Natural killer cell treated with Interleukin-12 subunit alpha and Interleukin-12 subunit beta and Interleukin-15 and Interleukin-18, amount 100 ng/mL, for 72 hours (primary cell): ENCODE results near the gene SUPT5H. TPM values are rescaled to one million over a fixed set of nuclear protein-coding genes. Genes with fewer than 3 reads are reported as not detected.

Experiments
- ATAC-seq, 2 donors: fragments of 150-1000 bp; cut with Tn5 transposase in 1 of 2; sonication (Bioruptor Pico), chemical (Tn5 transposase) in 1 of 2; 2 replicates each; pipeline ENCODE4 v1.10.0; 2021
- DNase-seq: peaks from one replicate; pipeline ENCODE4 v3.0.0; 2022; ENCODE audit warnings: low spot score
- H3K27ac Mint-ChIP-seq, 2 donors: 1 replicate in 1 of 2; 2 replicates in 1 of 2; pipeline ENCODE4 v1.8.0; 2022; ENCODE audit warnings: mixed read lengths in 2 of 2, mild to moderate bottlenecking in 1 of 2, moderate library complexity in 1 of 2
- H3K27me3 Mint-ChIP-seq, 2 donors: 1 replicate in 1 of 2; 2 replicates in 1 of 2; pipeline ENCODE4 v1.8.0; 2022; ENCODE audit warnings: mixed read lengths in 2 of 2
- H3K36me3 Mint-ChIP-seq: one replicate; pipeline ENCODE4 v1.8.0; 2022; ENCODE audit warnings: mixed read lengths
- H3K4me1 Mint-ChIP-seq, 2 donors: 1 replicate in 1 of 2; 2 replicates in 1 of 2; pipeline ENCODE4 v1.8.0; 2022; ENCODE audit warnings: low read depth in 2 of 2, mixed read lengths in 2 of 2, mild to moderate bottlenecking in 1 of 2
- H3K4me3 Mint-ChIP-seq: one replicate; pipeline ENCODE4 v1.8.0; 2022; ENCODE audit warnings: mixed read lengths
- H3K9me3 Mint-ChIP-seq: 2 replicates; pipeline ENCODE4 v1.8.0; 2022; ENCODE audit warnings: mixed read lengths
- total RNA-seq, 2 donors: library from RNA; stranded (reverse); gene quantifications; one replicate each; pipeline ENCODE4 v1.2.3, GENCODE V29; 2022

The SUPT5H gene
- total RNA-seq: 100 to 1,000 TPM; 164 to 192 TPM

DNA sequence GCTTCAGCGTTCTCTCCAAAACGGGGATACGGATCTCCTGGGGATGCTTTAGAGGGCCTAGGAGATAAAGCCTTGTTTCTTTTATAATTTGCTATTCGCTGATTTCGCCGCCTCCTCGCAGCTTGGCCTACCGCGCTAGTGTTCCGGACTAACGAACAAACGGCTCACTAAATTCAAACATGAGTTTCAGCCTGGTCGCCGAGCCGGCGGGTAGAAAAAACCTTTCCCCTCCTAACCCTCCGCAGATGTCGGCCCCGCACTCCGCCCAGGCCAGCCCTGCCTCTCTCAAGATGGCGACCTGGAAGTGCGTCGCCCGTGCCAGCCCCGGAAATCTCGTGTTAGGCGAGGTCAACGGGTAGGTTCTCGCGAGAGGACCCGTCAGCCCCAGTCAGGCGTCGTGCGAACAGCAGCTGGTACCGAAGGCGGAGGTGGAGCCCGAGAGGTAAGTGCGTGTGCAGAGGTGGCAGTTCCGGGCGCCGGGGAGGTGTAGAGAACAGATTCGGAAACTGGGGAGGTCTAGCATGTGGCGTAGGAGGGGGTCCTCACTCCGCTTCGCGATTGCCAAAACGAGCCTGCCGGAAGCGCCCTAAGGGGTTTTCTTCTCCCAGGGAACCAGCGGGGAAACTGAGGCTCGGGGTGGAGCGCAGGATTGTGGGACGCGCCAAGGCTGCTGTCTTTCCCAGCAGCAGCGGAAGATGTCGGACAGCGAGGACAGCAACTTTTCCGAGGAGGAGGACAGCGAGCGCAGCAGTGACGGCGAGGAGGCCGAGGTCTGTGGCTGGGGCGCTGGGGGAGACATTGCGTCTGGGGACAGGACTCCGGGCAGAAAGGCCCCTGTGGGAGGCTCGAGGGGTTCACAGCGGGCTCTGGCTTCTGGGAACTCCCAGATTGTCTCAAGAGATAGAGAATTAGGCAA lies at the start of gene SUPT5H:
SUPT5H (plus strand) TSS at position 387 of the 916 bp plus-strand sequence; CDS start at position 696, 309 bp downstream.
- Mint-ChIP-seq H3K36me3 (peaks cover 10% of the 10 kb centered on the region), H3K27me3 (no peaks in the 10 kb centered on the region), H3K9me3 (no peaks in the 10 kb centered on the region), H3K4me3 (peak within 1 kb of the TSS; percentile 93), H3K27ac (peak within 1 kb of the TSS; percentile 95 to 96), H3K4me1 (peaks cover 35 to 47% of the 10 kb centered on the region in 2 donors)
- ATAC-seq (peak; percentile 97 to 99), DNase-seq (peak; percentile 98)

DNA sequence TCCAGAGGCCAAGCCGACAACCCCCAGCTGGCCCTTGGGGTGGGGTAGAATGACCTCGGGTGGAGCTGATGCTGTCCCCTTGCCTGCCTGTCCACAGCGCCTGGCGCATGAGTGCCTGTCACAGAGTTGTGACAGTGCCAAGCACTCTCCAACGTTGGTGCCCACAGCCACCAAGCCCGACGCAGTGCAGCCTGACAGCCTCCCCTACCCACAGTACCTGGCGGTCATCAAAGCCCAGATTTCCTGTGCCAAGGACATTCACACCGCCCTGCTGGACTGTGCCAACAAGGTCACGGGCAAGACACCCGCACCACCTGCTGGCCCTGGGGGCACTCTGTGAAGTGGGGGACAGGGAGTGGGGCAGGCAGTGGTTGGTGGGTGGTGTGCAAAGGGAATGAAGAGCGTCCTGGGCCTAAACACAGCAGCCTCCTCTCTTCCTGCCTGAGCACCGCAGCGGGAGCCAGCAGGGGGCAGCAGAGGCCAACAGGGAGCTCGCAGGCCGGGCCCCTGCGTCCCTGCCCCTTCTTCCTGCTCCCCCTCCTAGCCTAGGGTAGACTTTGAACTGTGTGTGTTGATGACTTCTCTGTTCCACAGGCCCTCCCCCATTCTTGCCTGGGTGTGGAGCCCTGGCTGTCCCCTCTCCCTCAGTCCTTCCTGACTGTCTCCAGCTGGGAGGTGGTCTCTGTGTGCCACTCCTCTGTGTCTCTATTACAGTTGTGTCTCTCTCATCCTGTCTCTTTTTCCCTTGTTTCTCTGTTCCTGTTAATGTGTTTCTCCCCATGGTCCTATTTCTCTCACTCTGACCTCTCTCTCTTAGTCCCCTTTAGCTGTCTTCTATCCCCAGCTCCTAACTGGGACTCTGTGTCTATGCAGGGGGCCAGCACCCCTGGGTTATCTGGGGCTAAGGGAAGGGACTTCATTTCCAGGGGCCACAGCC lies 47.8 kb upstream of the SUPT5H start:
- DNase-seq (peak; percentile 82), ATAC-seq (peak; percentile 74)
- H3K9me3 Mint-ChIP-seq: no peaks in the 10 kb centered on the region
- peaks cover 45 to 48% of the 10 kb centered on the region in 2 donors for H3K4me1 Mint-ChIP-seq
- H3K36me3 Mint-ChIP-seq: peaks cover 5% of the 10 kb centered on the region
- H3K27me3 Mint-ChIP-seq: no peaks in the 10 kb centered on the region
- peak overlapping the region; percentile 87 to 90 for H3K27ac Mint-ChIP-seq
- H3K4me3 Mint-ChIP-seq: peak overlapping the region; percentile 80

DNA sequence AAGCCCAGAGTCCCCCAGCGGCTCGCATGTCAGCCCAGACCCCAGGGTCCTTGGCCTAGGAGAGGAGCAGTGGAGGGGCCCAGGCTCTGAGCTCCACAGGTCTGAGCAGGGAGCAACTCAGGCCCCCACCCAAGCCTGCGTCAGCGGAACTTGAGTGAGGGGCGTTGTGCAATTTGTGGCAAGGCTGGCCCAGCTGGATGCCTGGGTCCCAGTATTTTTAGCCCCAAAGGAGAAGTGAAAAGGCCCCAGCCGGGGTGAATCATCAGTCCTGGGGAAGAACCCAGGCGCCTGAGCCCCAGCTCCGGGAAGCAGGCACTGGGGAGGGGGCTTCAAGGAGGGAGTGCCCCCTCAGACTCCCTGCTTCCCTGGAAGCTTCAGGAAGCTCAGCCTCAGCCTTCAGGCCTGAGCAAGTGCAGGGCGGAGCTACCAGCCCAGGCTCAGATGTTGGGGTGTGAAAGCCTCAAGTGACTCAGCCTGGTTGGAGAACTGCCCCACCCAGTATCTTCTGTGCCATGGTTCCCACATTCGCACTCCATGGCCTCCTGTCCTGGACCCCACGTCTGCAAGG lies 47.0 kb upstream of the SUPT5H start:
- ATAC-seq (peak in 1 of 2 donors; percentile 46), DNase-seq (no peak)
- H3K4me3 Mint-ChIP-seq: peak overlapping the region; percentile 80
- no peaks in the 10 kb centered on the region for H3K27me3 Mint-ChIP-seq
- H3K4me1 Mint-ChIP-seq: peaks cover 49 to 50% of the 10 kb centered on the region in 2 donors
- H3K27ac Mint-ChIP-seq: peak overlapping the region; percentile 87 to 90
- peaks cover 5% of the 10 kb centered on the region for H3K36me3 Mint-ChIP-seq
- H3K9me3 Mint-ChIP-seq: no peaks in the 10 kb centered on the region

DNA sequence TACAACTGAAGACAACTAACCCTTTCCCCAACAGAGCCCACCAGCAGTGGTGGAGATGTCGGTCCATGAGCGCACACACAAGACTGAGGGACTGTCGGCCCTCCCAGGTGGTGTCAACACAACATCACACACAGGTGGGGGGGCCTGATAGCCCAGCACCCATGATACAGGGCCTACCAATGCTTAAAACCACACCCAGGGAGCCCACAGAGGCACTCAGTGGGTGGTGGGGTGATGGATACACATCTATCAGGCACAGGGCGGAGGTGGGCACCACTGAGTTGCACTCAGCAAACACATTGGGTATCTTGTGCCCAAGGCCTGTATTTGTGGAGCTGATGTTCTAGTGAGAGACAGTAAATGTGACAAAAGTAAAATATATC lies 45.7 kb upstream of the SUPT5H start:
- Mint-ChIP-seq H3K27ac (peak overlapping the region; percentile 54 to 90), H3K36me3 (peaks cover 5% of the 10 kb centered on the region), H3K4me3 (peak overlapping the region; percentile 46), H3K4me1 (peaks cover 48 to 49% of the 10 kb centered on the region in 2 donors), H3K9me3 (no peaks in the 10 kb centered on the region), H3K27me3 (no peaks in the 10 kb centered on the region)
- DNase-seq: no peak
- ATAC-seq: no peak

DNA sequence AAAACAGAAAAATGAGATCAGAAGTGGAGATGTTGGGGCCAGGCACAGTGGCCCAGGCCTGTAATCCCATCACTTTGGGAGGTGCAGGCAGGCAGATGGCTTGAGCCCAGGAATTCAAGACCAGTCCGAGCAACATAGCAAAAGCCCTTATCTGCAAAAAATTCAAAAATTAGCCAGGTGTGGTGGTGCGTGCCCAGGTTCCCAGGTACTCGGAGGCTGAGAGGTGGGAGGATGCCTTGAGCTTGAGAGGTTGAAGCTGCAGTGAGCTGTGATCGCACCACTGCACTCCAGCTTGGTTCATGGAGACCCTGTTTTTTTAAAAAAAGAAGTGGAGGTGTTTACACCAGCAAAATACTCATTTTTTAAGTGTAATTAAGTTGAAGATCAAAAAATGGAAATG lies 45.3 kb upstream of the SUPT5H start:
- Mint-ChIP-seq H3K36me3 (peaks cover 3% of the 10 kb centered on the region), H3K4me3 (peak overlapping the region; percentile 46), H3K27ac (peak overlapping the region; percentile 54 to 90), H3K9me3 (no peaks in the 10 kb centered on the region), H3K27me3 (no peaks in the 10 kb centered on the region), H3K4me1 (peaks cover 48 to 49% of the 10 kb centered on the region in 2 donors)
- ATAC-seq (no peak), DNase-seq (no peak)

DNA sequence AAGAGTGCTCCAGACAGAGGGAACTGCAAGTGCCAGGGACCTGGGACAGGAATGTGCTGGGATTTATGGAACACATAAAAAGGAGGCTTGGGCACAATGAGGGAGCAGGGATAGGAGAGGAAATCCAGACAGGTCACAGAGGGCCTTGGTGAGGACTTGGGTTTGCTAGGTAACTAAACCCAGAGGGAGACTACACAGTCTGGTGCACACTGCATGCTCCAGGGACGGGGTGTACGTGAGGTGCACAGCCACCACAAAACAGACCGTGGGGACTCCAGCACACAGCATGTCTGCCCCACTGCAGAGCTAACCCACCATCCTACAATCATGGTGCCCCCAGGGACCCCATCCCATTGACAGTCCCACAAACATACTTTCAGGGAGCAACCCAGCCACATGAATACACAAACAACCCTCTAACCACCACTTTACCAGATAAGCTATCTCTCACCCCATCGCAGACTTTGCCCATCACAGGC lies 44.3 kb upstream of the SUPT5H start:
- Mint-ChIP-seq H3K27me3 (no peaks in the 10 kb centered on the region), H3K4me3 (peak overlapping the region; percentile 56), H3K4me1 (peaks cover 44 to 51% of the 10 kb centered on the region in 2 donors), H3K36me3 (no peaks in the 10 kb centered on the region), H3K27ac (peak overlapping the region; percentile 59 to 97), H3K9me3 (no peaks in the 10 kb centered on the region)
- ATAC-seq: no peak
- no peak for DNase-seq

DNA sequence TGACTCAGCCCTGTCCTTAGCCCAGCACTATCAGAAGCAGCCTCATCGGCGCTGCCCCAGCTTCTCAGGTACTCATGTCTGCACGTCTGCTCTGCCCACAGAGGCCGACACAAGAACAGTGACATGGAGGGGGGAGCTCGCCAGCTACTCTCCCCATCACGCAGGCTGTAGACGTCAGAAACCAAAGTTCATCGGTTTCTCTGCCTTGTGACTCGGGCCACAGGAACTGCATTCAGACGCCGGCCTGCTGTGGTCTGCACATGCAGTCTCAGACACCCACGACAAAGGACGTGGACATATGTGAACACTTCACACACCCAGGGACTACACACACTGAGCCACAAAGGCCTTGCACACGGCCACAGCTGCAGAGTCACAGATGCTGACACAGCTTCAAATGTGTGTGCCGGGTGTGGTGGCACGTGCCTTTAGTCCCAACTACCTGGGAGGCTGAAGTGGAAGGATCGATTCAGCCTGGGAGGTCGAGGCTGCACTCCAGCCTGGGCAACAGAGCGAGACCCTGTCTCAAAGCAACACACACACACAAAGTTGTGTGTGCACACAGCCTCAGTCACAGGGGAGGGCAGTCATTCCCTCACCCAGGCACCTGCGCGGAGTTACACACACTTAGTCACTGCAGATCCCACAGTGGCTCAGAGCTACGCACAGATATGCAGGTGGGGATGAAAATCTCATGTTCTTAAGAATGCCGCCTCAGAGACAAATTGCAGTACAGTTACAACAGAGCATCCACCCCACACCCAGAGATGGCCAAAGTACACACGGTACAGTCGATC lies 43.6 kb upstream of the SUPT5H start:
- ATAC-seq: peak; percentile 22 to 61
- peak overlapping the region; percentile 56 for H3K4me3 Mint-ChIP-seq
- DNase-seq: no peak
- H3K27ac Mint-ChIP-seq: peak overlapping the region; percentile 59 to 97
- H3K4me1 Mint-ChIP-seq: peaks cover 49 to 55% of the 10 kb centered on the region in 2 donors
- H3K27me3 Mint-ChIP-seq: no peaks in the 10 kb centered on the region
- H3K36me3 Mint-ChIP-seq: no peaks in the 10 kb centered on the region
- no peaks in the 10 kb centered on the region for H3K9me3 Mint-ChIP-seq

DNA sequence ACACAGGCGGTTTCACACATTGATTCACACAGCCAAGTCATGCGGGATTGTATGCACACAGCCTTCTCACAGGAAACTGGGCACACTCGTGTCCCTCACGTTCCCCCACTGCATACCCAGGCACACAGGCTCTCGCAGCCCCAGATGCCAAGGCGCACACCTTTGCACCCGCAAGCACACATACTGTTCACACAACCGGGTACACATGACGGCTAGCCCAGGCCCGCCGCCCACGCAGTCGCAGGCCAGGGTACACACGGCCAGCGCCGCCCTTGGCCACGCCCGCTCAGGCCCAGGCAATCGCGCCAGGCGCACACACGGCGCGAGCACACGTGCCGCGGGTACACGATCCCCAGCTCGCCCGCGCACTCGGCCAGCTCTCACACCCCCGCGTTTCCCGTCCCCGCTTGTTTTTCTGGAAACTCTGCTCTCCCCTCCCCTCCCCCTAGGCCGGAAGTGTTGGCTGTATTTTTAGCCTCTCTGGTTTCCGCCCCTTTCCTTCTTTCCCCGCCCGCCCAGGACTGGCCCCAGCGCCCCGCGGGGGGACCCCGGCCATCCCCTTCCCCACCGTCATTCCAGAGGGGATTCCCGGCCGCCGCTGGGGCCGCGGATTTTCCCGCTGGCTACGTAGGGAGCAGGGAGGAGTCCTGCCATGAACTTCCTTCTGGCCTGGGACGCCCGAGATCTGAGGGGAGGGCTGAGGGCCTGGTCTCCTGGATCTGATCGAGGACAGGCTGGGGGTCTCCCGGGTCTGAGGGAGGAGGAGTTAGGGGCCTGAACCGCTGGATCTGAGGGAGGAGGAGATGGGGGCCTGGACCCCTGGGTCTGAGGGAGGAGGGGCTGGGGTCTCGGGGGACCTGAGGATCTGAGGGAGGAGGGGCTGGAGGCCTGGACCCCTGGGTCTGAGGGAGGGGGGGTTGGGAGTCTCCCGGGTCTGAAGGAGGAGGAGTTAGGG lies 42.8 kb upstream of the SUPT5H start:
- DNase-seq (peak; percentile 93), ATAC-seq (peak; percentile 61 to 74)
- H3K27me3 Mint-ChIP-seq: no peaks in the 10 kb centered on the region
- no peaks in the 10 kb centered on the region for H3K9me3 Mint-ChIP-seq
- H3K36me3 Mint-ChIP-seq: no peaks in the 10 kb centered on the region
- H3K4me3 Mint-ChIP-seq: peak overlapping the region; percentile 56
- peaks cover 51 to 53% of the 10 kb centered on the region in 2 donors for H3K4me1 Mint-ChIP-seq
- peak overlapping the region; percentile 59 to 97 for H3K27ac Mint-ChIP-seq

DNA sequence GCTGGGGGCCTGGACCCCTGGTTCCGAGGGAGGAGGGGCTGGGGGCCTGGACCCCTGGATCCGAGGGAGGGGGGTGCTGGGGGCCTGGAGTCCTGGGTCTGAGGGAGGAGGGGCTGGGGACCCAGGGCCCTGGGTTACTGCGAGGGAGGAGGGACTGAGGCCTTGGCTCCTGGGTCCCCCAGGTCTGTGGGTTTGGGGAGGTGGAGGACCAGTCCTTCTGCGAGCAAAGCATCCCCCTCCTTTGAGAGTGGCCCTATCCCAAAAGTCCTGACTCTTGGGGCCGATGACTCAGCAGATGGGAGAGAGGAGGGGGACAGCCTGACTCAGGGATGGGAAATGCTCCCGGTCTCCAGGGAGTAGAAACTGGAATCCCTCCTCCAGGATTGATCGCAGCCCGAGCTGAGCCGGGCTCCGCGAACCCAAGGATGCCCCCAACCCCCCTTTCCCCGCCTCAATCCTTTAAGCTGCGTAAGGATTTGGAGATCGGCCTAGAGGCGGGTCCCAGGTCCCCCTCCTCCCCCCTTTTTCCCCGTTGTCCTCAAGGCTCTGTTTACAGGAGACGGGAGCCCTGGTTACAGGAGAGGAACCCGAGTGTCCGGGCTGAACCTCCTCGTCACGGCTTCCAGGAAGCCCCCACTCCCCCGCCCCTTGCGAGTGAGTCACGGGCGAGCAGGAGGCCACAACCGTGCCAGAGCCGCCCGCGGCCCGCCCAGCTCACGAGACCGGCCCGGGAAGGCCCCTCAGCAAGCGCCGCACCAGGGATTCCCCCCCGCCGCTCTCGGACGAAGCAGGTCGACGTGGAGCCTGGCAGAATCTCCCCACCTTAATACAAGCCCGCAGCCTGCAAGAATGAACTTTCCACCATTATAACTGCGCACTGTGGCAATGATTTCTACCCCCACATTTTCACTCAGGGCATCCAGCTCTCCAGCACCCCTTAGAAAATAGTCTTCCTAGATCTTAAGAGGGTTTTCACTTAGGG lies 41.8 kb upstream of the SUPT5H start:
- H3K27ac Mint-ChIP-seq: peak overlapping the region; percentile 59 to 97
- H3K27me3 Mint-ChIP-seq: no peaks in the 10 kb centered on the region
- H3K36me3 Mint-ChIP-seq: peaks cover 2% of the 10 kb centered on the region
- no peaks in the 10 kb centered on the region for H3K9me3 Mint-ChIP-seq
- peak overlapping the region; percentile 56 for H3K4me3 Mint-ChIP-seq
- peaks cover 54 to 56% of the 10 kb centered on the region in 2 donors for H3K4me1 Mint-ChIP-seq
- ATAC-seq (peak; percentile 55 to 59), DNase-seq (peak; percentile 95)

DNA sequence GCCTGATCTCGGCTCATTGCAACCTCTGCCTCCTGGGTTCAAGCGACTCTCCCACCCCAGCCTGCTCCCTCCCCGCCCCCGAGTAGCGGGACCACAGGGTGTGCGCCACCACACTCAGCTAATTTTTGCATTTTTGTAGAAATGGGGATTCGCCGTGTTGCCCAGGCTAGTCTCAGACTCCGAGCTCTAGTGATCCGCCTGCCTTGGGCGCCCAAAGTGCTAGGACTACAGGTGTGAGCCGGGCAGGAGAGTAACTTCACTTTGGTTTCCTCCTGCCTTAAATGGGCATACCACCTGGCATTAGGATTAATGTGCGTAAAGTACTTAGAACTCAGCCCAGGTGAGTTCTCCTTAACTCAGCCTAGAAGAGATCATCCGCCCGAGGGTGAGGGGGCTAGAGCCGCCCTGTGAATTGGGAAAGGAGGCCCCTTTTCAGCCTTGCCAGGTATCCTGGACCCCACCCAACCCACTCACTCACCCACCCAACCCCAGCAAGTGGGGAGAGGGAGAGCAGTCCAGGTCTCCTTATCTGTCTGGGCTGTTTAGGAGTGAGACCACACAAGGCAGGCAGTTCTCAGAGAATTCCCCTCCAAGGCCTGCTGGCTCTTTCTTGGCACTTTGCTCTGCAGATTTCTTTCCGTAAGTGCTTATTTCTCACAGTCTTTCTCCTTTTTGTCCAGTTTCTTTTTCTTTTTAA lies 40.0 kb upstream of the SUPT5H start:
- H3K4me3 Mint-ChIP-seq: peak overlapping the region; percentile 6
- ATAC-seq: no peak
- peaks cover 50 to 55% of the 10 kb centered on the region in 2 donors for H3K4me1 Mint-ChIP-seq
- H3K36me3 Mint-ChIP-seq: peaks cover 6% of the 10 kb centered on the region
- peak overlapping the region in 1 of 2 donors; percentile 23 for H3K27ac Mint-ChIP-seq
- no peaks in the 10 kb centered on the region for H3K27me3 Mint-ChIP-seq
- H3K9me3 Mint-ChIP-seq: no peaks in the 10 kb centered on the region
- no peak for DNase-seq
